OCI-LY3 (cell line): ENCODE data around the gene BRAF.

ENCODE experiments used
- H2AFZ ChIP-seq: fragments of 200-600, 300-600 bp; shearing (Covaris generic); 2 replicates; pipeline ENCODE4 v1.6.0; 2014; ENCODE audit warnings: antibody characterized with exemption, low read depth, low read length
- H3K27ac ChIP-seq: fragments of 200-600, 300-600 bp; sonication (generic); 2 replicates; pipeline ENCODE4 v1.5.1; 2014; ENCODE audit warnings: mild to moderate bottlenecking, low read length, moderate library complexity, mixed read lengths
- H3K27me3 ChIP-seq: fragments of 200-600, 300-600 bp; sonication (generic); 2 replicates; pipeline ENCODE4 v1.6.1; 2014; ENCODE audit warnings: low read depth, low read length, mixed read lengths
- H3K36me3 ChIP-seq: fragments of 200-600, 300-600 bp; sonication (generic); replicated peaks from 2 replicates; pipeline ENCODE3; 2014; ENCODE audit warnings: low read depth, low read length, mixed read lengths
- H3K4me1 ChIP-seq: fragments of 300-600, 200-600 bp; sonication (generic); 2 replicates; pipeline ENCODE4 v1.6.1; 2014; ENCODE audit warnings: low read length, mixed read lengths
- H3K4me2 ChIP-seq: fragments of 200-600, 300-600 bp; sonication (generic); 2 replicates; pipeline ENCODE4 v1.6.1; 2014; ENCODE audit warnings: low read length, mixed read lengths
- H3K4me3 ChIP-seq: fragments of 300-600, 200-600 bp; sonication (generic); 2 replicates; pipeline ENCODE4 v1.5.1; 2014; ENCODE audit warnings: antibody characterized with exemption, mild to moderate bottlenecking, low read length, moderate library complexity
- H3K79me2 ChIP-seq: fragments of 300-600, 200-600 bp; shearing (Covaris generic); 2 replicates; pipeline ENCODE4 v1.6.1; 2014; ENCODE audit warnings: mild to moderate bottlenecking, low read length, mixed read lengths
- H3K9ac ChIP-seq: fragments of 300-600, 200-600 bp; shearing (Covaris generic); 2 replicates; pipeline ENCODE4 v1.6.0; 2014; ENCODE audit warnings: mild to moderate bottlenecking, low read length, moderate library complexity
- H3K9me3 ChIP-seq: fragments of 200-600, 300-600 bp; shearing (Covaris generic); 2 replicates; pipeline ENCODE4 v1.6.1; 2014; ENCODE audit warnings: low read length, mixed read lengths; ENCODE audit not compliant: insufficient read depth
- H4K20me1 ChIP-seq: fragments of 200-600, 300-600 bp; sonication (generic); 2 replicates; pipeline ENCODE4 v1.6.1; 2016; ENCODE audit warnings: low read length, mixed read lengths; ENCODE audit not compliant: insufficient read depth
- EZH2phosphoT487 ChIP-seq: fragments of 200-600 bp; shearing (Covaris generic); IDR thresholded peaks from 2 replicates; pipeline ENCODE4 v1.6.1; 2018; ENCODE audit warnings: antibody characterized with exemption, mixed run types, low read depth
- TF ChIP-seq, protein P1 (sequence below): fragments of 200-600, 300-600 bp; sonication (generic); IDR thresholded peaks from 2 replicates; pipeline ENCODE4 v1.5.1; 2014; ENCODE audit warnings: antibody characterized with exemption, low read length, low read depth

BRAF gene

DNA sequence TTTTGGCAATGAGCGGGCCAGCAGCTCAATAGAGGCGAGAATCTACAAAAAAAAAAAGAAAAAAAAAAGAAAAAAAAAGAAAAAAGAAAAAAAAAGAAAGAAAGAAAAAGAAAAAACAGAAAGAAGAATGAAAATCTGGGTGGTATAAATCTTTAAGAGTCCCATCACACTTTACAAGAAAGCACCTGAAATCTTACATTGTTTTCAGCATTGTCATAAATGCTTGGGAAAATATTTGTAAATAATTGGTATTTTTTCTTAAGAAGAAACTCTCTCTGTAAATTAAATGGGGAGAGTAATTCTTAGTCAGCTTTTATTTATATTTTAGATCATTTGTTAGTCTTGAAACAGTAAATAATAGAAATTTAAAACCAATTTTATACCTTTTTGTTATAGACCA is 190.0 kb downstream of the BRAF start:
- Histone ChIP-seq H3K27ac (no peak overlapping the region), H3K79me2 (no peaks in the 10 kb centered on the region), H4K20me1 (no peaks in the 10 kb centered on the region), H3K27me3 (no peaks in the 10 kb centered on the region), H3K4me3 (no peak overlapping the region), H3K36me3 (peaks cover 4% of the 10 kb centered on the region), H2AFZ (no peak overlapping the region), H3K9me3 (no peaks in the 10 kb centered on the region), H3K9ac (no peak overlapping the region), H3K4me1 (no peaks in the 10 kb centered on the region), H3K4me2 (no peak overlapping the region)
- TF ChIP-seq, protein P1, sequence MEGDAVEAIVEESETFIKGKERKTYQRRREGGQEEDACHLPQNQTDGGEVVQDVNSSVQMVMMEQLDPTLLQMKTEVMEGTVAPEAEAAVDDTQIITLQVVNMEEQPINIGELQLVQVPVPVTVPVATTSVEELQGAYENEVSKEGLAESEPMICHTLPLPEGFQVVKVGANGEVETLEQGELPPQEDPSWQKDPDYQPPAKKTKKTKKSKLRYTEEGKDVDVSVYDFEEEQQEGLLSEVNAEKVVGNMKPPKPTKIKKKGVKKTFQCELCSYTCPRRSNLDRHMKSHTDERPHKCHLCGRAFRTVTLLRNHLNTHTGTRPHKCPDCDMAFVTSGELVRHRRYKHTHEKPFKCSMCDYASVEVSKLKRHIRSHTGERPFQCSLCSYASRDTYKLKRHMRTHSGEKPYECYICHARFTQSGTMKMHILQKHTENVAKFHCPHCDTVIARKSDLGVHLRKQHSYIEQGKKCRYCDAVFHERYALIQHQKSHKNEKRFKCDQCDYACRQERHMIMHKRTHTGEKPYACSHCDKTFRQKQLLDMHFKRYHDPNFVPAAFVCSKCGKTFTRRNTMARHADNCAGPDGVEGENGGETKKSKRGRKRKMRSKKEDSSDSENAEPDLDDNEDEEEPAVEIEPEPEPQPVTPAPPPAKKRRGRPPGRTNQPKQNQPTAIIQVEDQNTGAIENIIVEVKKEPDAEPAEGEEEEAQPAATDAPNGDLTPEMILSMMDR = no peak
- TF ChIP-seq EZH2phosphoT487 = no peak

DNA sequence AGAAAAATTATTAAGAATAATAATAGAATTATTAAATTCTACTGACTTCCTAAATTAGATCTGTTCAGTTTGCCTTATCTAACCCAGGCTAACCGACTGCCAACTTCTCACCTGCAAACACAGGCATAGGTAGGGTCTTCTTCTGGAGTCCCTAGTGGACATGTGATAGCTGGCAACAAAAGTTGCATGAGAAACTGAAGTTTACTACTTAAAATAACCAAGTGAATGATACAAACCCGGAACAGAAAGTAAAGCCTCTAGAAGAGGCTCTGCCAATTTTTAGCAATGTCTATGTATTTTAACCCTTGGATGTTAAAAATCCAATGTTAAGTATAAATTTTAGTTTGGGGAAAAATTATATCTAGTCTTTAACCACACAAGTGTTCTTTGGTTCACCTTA is 190.6 kb downstream of the BRAF start:
- Histone ChIP-seq H3K27ac (no peak overlapping the region), H3K4me2 (no peak overlapping the region), H3K27me3 (no peaks in the 10 kb centered on the region), H3K4me1 (no peaks in the 10 kb centered on the region), H3K9ac (no peak overlapping the region), H3K79me2 (no peaks in the 10 kb centered on the region), H3K9me3 (no peaks in the 10 kb centered on the region), H4K20me1 (no peaks in the 10 kb centered on the region), H3K4me3 (no peak overlapping the region), H3K36me3 (peaks cover 3% of the 10 kb centered on the region), H2AFZ (no peak overlapping the region)
- TF ChIP-seq EZH2phosphoT487 = no peak
- TF ChIP-seq, protein P1 = no peak

DNA sequence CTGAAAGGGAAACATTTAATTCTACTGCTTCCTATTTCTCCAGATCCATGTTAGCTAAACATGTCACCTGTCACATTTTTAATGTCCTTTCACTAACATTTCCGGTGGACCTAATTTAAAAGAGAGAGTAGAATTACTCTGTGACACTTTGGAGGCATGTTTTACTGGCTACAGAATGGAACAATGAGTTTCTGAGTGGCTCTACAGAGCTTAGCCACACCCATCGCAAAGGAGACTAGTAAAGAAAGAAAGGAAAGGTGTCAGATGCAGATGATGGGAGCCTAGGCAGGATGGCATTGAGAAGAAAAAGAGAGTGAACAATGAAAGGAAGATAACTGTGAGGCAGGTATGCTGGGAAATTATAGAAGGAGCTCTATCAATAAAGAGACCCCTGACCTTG is 192.3 kb downstream of the BRAF start:
- Histone ChIP-seq H3K36me3 (no peaks in the 10 kb centered on the region), H3K4me1 (no peaks in the 10 kb centered on the region), H3K27me3 (no peaks in the 10 kb centered on the region), H3K9me3 (no peaks in the 10 kb centered on the region), H2AFZ (no peak overlapping the region), H3K4me3 (no peak overlapping the region), H3K27ac (no peak overlapping the region), H3K9ac (no peak overlapping the region), H3K79me2 (no peaks in the 10 kb centered on the region), H4K20me1 (no peaks in the 10 kb centered on the region), H3K4me2 (no peak overlapping the region)
- TF ChIP-seq EZH2phosphoT487 = no peak
- TF ChIP-seq, protein P1 = no peak

DNA sequence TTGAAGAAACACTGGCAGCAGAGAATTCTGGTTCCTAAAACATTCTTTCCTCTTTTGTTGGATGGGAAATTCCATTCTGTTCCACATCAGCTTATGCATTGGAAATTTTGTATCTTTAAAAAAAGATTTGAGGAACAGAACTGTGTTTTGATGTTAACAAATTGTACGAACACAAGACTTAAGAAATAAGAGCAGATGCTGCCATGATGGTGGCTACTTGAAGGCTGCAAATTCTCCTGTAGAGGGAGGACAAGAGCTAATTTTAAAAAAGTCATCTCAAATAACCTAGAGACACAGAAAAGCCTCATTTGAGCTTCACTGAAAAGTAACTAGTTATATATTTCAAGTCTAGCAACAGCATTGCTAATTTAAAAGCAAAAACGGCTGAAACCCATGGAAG is 198.4 kb downstream of the BRAF start:
- Histone ChIP-seq H4K20me1 (no peaks in the 10 kb centered on the region), H3K27ac (no peak overlapping the region), H3K79me2 (no peaks in the 10 kb centered on the region), H3K27me3 (no peaks in the 10 kb centered on the region), H3K9me3 (no peaks in the 10 kb centered on the region), H3K4me1 (no peaks in the 10 kb centered on the region), H3K36me3 (peaks cover 3% of the 10 kb centered on the region), H3K9ac (no peak overlapping the region), H3K4me3 (no peak overlapping the region), H3K4me2 (no peak overlapping the region), H2AFZ (no peak overlapping the region)
- TF ChIP-seq, protein P1 = peak; percentile 52
- no peak for TF ChIP-seq EZH2phosphoT487
